Heart left ventricle (tissue), 13 donors: Measurements from ENCODE around the gene DDHD1.

Experiments used
- CTCF ChIP-seq, 12 donors: fragments of 200-600 bp; sonication (generic) in 4 of 12; IDR thresholded peaks; one replicate each; pipeline versions ENCODE4 v1.5.0 to v1.8.0; 2018 to 2022; ENCODE audit warnings: antibody characterized with exemption in 12 of 12, mild to moderate bottlenecking in 5 of 12
- POLR2A ChIP-seq, 2 donors: fragments of 450-650 bp; IDR thresholded peaks; one replicate each; pipeline ENCODE4 v1.6.1; 2017; ENCODE audit warnings: antibody characterized with exemption in 2 of 2, mild to moderate bottlenecking in 2 of 2, moderate library complexity in 2 of 2
- donor health status: ischemic (EF 13 %, LVEDD 7.1; RV severe dilation, severe dysfunction).
- donor health status: DM: no; HTN: yes; CAD: no.
- donor health status: DM: no; HTN: no; CAD: no.
- donor health status: ischemic (EF 25% LVEDD 6.9; RV normal size, moderate dysfunction).
- donor health status: ischemic (EF 25% LVEDD 5.7; RV mildly dilated, moderate dysfunction).
- donor health status: ischemic (EF 35%, LVEDD 5.7; RV mildly dilated, moderate dysfunction).
- donor health status: nonischemic (EF 11% LVEDD 7.7; RV severe dilation, severe dysfunction).
- donor health status: DM: yes; HTN: yes; CAD: no.
- donor health status: PGD.
- donor health status: ischemic (EF 29% LVEDD 5.4; RV normal size, mild dysfunction).
- donor health status: nonischemic (EF 23%, LVEDD 6.1; RV moderate dilation, normal function).

GRCh38 chr14:53016919-53017318 lies 136.2 kb downstream of the DDHD1 start:
- TF ChIP-seq CTCF (IDR thresholded peaks at IDR 0.05) (no peak), POLR2A (IDR thresholded peaks at IDR 0.05) (no peak)
